GM19043 (cell line): ENCODE measurements around the gene BRWD1.
A peak's percentile ranks its signal among the peaks of the same experiment; 100 is the strongest.

ENCODE experiments used
- ATAC-seq: cut with Tn5 transposase; IDR thresholded peaks from one replicate; pipeline ENCODE4 v1.9.1; 2021; ENCODE audit warnings: low read depth; ENCODE audit not compliant: unreplicated experiment

BRWD1 gene

DNA sequence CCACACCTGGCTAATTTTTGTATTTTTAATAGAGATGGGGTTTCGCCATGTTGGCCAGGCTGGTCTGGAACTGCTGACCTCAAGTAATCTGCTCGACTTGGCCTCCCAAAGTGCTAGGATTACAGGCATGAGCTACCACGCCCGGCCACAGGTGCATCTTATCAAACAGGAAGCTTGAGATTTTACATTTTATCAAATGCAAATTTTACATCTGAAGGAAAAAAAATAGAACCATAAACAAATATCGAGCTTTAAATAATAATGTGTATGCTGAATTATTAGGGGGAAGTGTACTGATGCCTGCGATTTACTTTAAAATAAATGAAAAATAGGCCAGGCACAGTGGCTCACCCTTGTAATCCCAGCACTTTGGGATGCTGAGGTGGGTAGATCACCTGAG, 16.6 kb upstream of the BRWD1 start:
- no peak for ATAC-seq

DNA sequence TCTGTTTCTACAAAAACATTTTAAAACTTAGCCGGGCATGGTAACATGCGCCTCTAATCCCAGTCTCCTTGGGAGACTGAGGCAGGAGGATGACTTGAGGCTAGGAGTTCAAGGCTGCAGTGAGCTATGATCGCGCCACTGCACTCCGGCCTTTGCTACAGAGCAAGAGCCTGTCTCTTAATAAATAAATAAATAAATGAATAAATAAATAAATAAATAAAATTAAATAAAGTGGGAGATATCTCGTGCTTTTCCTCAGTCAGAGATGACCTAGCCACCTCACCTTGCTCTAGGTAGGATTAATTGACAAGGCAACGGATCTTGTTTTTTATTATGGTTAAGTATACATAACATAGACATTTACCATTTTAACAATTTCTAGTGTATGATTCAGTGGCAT, 14.3 kb upstream of the BRWD1 start:
- no peak for ATAC-seq

DNA sequence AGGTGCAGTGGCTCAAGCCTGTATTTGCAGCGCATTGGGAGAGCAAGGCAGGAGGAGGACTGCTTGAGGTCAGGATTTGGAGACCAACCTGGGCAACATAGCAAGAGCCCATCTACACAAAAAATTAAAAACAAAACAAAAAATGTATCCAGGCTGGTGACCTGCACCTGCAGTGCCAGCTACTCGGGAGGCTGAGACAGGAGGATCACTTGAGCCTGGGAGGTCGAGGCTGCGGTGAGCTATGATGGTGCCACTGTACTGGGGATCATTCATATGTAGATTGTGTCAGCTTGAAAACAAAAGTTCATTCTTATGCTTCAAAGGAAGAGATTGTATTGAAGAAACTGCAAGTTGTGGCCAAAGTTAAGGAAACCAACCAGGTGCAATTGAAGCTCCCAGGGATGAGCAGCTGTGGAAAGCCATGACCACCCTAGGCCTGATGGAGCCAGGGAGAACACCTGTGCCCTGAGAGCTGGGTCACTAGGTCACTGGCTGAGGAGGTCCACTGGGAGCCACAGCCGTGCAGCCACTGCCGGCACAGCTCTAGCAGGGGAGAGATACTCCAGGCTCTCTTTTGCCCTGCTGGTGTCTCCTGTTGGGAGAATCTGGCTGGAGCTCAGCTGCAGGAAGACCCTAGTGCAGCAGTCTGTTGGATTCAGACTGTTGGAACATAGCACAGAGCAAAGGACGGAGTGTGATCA, 13.3 kb upstream of the BRWD1 start:
- no peak for ATAC-seq

DNA sequence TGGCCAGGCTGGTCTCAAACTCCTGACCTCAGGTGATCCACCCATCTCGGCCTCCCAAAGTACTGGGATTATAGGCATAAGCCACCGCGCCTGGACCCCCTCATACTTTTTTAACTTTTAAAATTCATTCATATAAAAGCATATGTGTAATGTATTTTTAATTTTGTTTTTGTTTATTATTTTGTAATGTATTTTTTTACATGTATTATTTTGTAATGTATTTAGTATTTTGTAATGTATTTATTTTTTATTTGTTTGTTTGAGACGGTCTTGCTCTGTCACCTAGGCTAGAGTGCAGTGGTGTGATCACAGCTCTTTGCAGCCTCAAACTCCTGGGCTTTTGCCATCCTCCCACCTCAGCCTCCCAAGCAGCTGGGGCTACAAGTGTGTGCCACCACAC, 12.0 kb upstream of the BRWD1 start:
- ATAC-seq, result no peak

DNA sequence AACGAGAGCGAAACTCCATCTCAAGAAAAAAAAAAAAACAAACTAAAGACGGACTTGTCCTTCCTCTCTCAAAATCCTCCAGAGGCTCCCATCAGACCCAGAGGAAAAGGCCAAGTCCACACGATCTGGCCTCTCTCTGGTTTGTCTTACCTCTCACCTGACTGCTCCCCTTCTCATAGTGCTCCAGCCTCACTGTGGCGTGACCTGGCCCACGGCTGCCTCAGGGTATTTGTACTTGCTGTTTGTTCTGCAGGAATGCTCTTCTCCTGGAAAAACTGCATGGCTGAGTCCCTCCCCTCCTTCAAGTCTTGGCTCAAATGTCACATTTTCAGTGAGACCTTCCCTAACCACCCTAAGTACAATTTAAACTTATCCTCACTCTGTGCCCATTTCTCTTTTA, 8.0 kb upstream of the BRWD1 start:
- no peak for ATAC-seq

DNA sequence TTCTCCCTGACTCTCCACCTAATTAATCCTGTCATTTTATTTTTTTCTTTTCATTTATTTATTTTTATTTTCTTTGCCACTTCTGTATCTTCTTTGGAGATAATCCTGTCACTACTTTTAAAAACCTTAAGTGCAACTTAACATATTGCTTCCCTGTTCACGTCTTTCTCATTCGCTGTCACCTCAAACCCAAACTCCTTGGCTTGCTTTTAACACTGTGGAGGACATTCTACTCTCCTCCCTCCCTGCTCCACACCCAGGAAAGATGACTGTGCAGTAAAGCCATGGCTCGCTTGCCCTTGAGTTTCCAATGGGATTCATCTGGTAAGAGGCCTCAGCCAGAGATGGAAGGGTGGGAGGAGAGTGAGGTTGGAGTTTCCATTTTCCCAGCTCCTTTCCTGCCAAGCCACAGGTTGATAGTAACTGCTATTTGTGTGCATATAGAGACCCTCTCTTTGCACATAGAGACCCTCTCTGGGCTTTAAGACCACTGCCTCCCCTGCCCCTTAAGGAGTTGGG, 6.4 kb upstream of the BRWD1 start:
- no peak for ATAC-seq

DNA sequence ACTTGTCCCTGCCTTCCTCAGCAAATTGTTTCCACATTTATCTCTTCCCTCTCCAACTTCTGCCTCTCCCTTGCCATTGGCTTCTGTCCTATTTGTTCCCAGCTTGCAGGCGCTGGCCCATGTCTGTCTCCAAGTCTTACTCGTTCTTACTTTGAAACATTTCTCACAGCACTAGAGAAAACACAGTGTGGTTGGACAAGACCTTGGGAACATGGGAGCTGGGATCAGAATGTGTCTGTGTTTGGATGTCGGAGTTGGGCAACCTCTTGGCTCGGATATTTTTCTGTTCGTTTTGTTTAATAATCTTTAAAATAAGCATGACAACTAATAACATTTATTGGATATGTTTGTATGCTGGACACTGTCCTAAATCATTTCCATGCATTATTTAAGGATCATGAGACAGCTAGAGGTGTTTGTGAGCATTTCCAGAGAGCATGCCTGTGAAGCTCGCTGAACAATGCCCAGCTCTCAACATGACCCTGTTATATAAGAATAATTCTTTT, 5.9 kb upstream of the BRWD1 start:
- ATAC-seq, result no peak

DNA sequence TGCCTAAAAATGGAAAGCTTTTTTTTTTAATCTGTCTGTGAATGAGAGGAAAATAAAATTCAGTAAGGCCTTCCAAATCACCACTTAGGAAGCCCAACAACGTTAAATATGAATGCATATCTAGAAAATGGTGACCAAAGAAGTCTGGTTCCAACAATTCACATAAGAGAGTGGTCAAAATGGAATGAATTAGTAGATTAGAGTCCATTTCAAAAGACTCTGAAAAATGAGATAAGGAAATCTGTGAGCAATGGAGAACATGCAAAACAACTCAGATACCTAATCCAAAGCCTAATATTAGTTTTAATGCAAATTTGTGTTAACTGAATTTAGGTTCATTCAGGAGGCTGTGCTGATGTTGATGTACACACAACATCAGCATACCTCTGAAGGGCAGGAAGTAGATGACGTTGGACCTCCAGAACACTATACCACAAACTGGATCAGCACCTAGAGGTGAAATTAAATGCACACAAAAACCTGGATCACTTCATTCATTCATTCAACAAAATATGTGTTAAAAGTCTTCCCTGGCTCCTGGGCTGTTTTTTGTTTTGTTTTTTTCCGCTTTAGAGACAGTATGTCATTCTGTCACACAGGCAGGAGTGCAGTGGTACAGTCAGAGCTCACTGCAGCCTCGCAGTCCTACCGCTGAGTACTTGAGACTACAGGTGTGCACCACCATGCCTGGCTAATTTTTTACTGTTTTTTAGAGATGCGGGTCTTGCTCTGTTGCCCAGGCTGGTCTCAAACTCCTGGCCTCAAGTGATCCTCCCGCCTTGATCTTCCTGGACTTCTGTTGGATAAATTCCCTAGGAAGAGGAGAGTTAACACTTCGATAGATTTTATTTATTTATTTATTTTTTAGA, 4.9 kb upstream of the BRWD1 start:
- ATAC-seq, result no peak

DNA sequence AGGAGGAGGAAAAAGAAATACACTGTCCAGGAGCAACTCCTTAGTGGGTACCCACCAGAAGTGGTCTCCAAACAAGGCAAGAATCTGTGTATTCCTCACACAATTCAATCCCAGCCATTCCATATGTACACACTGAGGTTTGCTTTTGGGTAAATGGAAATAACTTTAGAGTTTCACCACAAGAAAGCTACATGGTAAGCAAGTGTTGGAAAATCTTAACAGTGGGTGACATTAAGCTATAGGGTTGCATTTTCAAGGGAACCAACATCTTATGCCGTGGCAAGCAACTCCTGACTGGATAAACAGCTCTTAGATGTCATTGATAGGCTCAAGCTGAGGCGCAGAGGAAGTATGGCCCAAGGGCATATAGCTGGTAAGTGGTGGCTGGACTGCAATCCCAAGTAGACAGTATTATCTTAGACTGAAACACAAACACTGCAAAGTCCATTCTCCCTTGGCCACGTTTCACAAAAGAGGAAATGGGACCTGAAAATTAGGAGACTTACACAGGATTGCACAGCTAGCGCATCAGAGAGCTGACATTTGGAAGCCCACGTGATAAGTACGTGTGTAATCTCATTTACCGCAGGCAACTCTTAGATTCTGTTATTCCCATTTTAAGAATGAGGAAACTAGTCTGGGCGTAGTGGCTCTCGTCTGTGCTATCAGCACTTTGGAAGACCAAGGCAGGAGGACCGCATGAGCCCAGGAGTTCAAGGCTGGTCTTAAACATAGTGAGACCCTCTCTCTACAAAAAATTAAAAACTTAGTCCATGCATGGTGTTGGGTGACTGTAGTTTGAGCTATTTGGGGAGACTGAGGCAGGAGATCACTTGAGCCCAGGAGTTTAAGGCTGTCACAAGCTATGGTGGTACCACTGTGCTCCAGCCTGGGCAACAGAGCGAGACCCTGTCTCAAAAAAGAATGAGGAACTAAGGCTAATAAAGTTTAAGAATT, 4.0 kb upstream of the BRWD1 start:
- ATAC-seq, result no peak

DNA sequence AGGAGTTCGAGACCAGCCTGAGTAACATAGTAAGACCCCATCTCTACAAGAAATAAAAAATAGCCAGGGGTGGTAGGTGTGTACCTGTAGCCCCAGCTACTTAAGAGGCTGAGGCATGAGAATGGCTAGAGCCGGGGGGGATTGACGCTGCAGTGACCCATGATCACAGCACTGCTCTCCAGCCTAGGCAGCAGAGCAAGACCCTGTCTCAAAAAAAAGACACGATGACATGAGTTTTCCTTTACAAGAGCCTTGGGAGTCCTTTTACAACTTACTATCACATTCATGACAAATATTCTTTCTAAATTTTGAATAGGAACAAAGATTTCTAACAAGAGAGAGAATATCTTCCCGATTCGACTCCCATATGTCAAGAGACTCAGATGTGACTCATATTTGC, 3.3 kb upstream of the BRWD1 start:
- ATAC-seq, result no peak

DNA sequence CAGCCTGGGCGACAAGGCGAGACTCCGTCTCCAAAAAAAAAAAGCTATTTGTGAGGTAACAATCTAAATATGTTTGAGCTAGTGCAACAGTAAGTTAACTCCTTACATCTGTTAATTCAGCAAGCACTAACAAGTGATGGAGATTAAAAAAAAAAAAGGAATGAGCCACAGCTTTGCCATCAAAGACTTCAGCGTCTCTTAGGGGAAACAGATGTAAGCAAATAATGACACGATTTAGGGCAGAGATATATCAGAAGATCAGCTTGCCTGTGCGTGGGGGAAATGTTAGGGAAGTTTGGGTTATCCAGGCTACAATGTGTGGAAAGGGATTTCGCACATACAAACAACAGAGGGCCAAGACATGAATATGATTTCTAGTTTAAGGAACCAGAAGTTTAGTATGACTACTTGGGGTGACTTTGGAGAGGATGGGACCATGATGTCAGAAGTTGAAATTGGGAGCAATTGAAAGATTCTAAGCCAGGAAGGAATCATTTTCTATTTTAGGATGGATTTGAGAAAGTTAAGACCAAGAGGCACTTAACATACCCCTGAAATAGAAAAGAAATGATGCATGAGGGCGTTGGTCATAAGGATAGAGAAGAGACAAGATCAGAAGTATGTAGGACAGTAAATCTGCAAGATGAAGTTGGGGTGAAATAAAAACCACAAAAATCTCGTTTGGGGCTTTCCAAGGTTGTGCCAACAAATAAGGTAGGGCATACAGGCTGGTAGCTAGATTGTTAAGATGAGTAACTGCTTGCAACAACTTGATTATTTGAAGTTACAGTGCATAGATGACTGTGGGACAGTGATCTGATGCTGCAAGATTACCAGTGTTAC, 2.4 kb upstream of the BRWD1 start:
- ATAC-seq, result no peak

DNA sequence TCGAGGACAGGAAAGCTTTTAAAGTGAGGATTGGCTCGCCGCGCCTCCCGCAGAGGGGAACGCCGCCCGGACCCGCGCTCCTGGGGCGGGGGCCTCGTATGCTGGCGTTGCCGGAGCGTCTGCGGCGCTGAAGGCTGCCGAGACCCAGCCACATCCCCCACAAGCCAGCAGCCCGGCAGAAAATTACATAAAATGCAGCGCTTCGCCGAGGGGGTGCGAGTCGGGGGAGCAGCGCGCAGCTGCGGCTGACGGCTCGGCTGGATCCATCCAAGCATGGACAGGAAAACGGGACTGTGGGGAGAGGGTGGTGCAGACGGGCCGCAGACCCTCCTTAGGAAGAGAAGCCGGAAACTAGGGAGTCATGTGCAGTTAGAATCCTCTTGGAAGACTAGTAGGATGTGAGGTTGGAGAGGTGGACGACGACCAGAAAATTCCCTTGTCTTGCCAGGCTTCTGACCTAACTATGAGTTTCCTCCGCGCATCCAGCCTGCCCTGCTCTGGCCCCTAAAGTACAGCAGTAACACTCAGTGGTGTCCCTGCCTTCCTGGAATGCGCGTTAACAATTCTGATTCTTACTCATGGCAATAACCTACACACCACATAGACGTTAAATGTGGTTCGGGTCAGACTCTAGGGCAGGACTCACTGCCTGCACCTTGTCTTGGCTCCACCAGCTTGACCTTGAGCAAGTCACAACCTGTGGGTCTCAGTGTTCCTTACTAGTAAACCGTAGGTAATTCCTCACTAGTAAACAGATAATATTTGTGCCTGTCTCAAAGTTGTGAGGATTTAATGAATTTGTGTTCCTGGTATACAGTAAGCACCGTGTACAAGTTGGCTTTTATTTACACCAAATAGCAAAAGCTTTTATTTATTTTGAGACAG, 953 bp upstream of the BRWD1 start:
- ATAC-seq, result no peak

DNA sequence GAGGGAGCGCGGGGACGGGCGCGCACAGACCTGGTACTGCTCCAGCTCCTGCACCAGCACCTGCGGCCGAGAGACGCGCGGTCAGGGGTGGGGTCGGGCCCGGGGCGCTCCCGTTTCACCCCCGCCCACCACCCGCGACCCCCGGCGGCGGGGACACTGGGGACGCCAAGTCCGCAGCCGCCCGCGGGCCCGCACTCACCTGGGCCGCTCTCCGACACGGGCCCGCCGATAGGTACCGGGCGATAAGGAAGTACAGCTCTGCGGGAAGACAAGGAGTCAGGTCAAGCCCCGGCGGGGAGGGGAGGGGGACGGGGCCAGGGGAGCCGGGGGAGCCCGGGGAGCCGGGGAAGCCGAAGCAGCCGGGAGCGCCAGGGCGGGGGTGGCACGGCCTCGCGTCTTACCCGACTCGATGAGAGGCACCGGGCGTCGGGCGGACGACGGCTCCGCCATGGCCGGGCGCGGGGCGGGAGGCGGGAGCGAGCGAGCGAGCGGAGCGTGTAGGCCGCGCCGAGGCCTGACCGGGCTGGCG, 326 bp downstream of the BRWD1 start:
- ATAC-seq, result no peak

DNA sequence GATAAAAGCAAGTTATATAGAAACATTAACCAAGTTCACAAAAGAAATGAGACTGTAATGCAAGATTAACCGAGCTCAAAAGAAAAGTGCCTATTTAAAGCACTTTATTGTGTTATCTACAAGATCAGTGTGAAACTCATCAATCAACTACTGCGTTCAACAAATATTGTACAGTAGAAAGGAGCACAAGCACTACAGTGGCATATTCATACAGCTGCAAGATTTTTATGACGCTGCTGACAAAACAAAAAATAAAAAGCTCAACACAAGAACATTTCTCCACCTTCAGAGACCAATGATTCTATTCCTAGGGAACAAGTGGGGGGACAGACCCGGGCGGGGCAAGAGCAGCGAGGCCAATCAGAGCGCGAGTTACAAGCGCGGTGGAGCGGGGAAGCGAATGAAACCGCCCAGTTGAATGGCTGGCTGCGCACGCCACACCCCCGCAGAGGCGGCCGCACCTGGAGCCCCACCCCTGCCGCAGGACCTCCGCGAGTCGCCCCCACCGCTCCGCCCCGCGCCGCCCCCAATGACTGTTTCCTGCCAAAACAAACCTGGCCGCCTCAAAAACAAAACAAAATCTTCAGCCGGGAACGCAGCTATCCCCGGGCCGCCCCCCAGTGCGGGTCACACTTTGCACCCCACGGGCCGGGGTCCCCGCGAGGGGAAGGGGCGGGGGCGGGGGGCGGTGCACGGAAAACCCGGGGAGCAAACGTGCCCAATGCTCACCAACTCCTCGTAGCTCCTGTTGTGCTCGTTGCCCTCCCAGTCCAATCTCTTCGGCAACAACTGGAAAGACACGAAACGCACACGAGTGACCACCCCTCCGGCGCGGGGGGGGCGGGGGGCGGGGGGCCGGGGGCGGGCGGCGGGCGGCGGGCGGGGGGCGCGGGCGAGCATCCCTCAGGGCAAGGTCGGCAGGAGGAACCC, 1.1 kb downstream of the BRWD1 start:
- ATAC-seq, result peak; percentile 76

DNA sequence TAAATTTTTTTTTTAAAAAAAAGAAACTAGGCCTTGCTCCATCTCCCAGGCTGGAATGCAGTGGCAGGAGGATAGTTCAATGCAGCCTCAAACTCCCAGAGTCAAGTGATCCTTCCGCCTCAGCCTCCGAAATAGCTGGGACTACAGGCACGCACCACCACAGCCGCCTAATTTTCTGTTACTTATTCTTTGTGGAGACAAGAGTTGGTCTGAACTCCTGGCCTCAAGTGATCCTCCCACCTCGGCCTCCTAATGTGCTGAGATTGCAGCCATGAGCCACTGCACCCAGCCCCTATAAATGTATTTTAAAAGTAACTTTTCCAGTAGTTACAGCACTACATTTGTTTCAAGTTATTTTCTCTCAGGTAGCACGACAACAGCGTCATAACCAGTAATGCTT, 2.3 kb downstream of the BRWD1 start:
- no peak for ATAC-seq

DNA sequence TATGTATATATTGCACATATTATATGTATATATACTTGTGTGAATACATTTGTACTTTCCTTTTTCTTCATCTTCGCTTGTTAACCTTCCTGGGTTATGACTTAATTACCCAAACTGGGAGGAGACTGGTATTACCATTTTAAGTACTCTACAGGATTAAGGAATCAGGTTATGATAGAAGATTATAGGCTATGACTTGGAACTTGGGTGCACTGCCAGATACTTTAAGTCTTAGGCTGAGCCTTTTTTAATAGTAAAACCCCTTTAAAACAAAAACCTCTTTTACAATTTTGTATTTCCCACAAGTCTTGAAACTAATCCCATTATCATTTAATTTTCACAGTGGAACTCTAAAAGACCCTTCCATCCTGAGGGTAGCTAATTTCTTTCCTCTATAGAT, 6.0 kb downstream of the BRWD1 start:
- no peak for ATAC-seq

DNA sequence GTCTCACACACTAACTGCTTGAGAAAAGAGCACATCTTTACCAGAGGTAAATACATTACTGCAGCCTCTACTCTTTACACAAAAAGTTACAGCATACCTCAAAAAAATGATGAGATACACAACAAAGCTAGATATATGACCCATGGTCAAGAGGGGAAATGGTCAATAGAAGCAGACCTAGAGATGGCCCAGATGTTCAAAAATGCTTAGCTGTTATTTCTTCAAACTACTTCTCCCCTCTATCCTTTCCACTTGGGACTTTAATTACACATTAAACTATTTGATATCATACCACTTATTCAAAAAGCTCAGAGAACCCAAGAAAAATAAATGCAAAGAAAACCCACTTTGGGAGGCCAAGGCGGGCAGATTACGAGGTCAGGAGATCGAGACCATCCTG, 12.8 kb downstream of the BRWD1 start:
- ATAC-seq, result no peak
